Measurements from ENCODE around the gene ACTR3C.

Gene ACTR3C

GRCh38 chr7:150322833-150323681, at the start of gene ACTR3C, which contains the start of gene LRRC61:
TSS of gene ACTR3C (minus strand) at chr7:150323545. CDS start at chr7:150295296, 28,249 bp downstream.
TSS of gene LRRC61 (plus strand) at chr7:150323355. CDS start at chr7:150336862, 13,507 bp downstream.
- DNase-seq (ENCODE audit: low spot score), result no peak

GRCh38 chr7:150372271-150373048, 49.1 kb upstream of the ACTR3C start:
- DNase-seq (ENCODE audit: low spot score), result no peak

- DNase-seq (ENCODE audit: low spot score), result no peak
These were observed 48.6 kb upstream of the ACTR3C start for GRCh38 chr7:150371996-150372270.

- no peak for DNase-seq (ENCODE audit: low spot score)
These were observed 48.0 kb upstream of the ACTR3C start for GRCh38 chr7:150371131-150371995.

GRCh38 chr7:150370612-150371071, 47.3 kb upstream of the ACTR3C start:
- peak; percentile 90 for DNase-seq (ENCODE audit: low spot score)

GRCh38 chr7:150369748-150370501, 46.6 kb upstream of the ACTR3C start:
- peak; percentile 25 for DNase-seq (ENCODE audit: low spot score)

GRCh38 chr7:150368884-150369747, 45.8 kb upstream of the ACTR3C start:
- DNase-seq (ENCODE audit: low spot score), result peak; percentile 86

- DNase-seq (ENCODE audit: low spot score), result peak; percentile 93
These were observed 44.9 kb upstream of the ACTR3C start, which contains the start of gene REPIN1 for GRCh38 chr7:150368096-150368883. TSS of gene REPIN1 (plus strand) at chr7:150368822. CDS start at chr7:150369712, 890 bp downstream.

- DNase-seq (ENCODE audit: low spot score), result no peak
These were observed 44.3 kb upstream of the ACTR3C start for GRCh38 chr7:150367677-150368095.

- no peak for DNase-seq (ENCODE audit: low spot score)
These were observed 42.5 kb upstream of the ACTR3C start for GRCh38 chr7:150365673-150366398.

GRCh38 chr7:150365194-150365593, 41.8 kb upstream of the ACTR3C start:
- DNase-seq (ENCODE audit: low spot score), result no peak

GRCh38 chr7:150363872-150364271, 40.5 kb upstream of the ACTR3C start:
- DNase-seq (ENCODE audit: low spot score), result no peak

GRCh38 chr7:150363370-150363769, 40.0 kb upstream of the ACTR3C start:
- no peak for DNase-seq (ENCODE audit: low spot score)

GRCh38 chr7:150361807-150362621, 38.7 kb upstream of the ACTR3C start:
- DNase-seq (ENCODE audit: low spot score), result no peak

GRCh38 chr7:150361402-150361801, 38.1 kb upstream of the ACTR3C start:
- DNase-seq (ENCODE audit: low spot score), result no peak

GRCh38 chr7:150360363-150361058, 37.2 kb upstream of the ACTR3C start:
- no peak for DNase-seq (ENCODE audit: low spot score)

Measured in AG08396 (cell line).